GM10248 (cell line): ENCODE measurements around the gene DSCAML1.

Experiments used
- CTCF ChIA-PET: fragments of 300-600 bp; sonication (Branson Sonifier 250); formaldehyde crosslinking; extraction: SDS; loops from one replicate; lab custom pipeline; 2021; ENCODE audit warnings: antibody characterized with exemption; lab: Yijun Ruan, JAX
- POLR2A ChIA-PET: fragments of 350-650 bp; sonication (Branson Sonifier 250); formaldehyde crosslinking; extraction: SDS; loops from one replicate; lab custom pipeline; 2020; ENCODE audit warnings: antibody characterized with exemption; lab: Yijun Ruan, JAX
- DNase-seq: peaks from one replicate; pipeline ENCODE4 v3.0.0; 2012; ENCODE audit errors: extremely low spot score
- TF ChIP-seq, protein P1 (sequence below): IDR thresholded peaks from 2 replicates; pipeline ENCODE4 v1.5.1; 2012; ENCODE audit warnings: mild to moderate bottlenecking, low read depth; ENCODE audit errors: extremely low read depth, missing control alignments, control extremely low read depth

The DSCAML1 gene

DNA sequence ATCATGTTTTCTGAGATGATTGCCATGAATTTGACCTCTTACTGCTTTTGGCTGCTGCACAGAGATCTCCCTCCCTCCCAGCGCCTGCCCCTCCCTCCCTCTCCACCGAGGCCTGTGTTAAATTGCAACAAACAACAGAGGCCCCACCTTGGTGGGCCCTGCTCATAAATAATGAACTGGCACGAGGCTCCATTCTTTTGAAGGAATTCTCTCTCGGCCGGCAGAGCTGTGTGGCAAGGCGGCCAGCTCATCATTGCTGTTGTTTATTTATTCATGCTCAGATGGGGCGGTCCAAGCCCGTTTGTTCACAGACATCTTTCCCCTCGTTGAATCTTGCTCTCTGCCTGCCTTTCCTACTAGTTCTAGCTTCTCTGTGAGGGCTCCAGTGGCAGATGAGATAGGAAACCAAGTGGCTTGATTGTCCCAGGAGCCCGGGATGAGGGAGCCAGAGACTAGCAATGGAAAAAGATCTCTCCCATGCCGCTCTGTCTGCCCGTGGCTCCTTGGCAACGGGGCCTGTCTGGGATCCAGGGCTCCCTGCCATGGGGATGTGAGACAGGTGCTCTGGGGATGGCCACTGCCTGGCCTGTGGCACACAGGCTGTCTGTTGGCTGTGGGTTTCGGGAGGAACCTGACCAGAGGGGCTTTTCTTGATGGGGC, 192.6 kb downstream of the DSCAML1 start:
- DNase-seq = no peak
- ChIA-PET POLR2A (no interaction called here), CTCF (interaction anchor here (1.3 to 1.4 kb wide), 2 partner anchors 13 to 178 kb away, joined by 3 read pairs; no protein-coding TSS in a partner anchor)
- TF ChIP-seq, protein P1, sequence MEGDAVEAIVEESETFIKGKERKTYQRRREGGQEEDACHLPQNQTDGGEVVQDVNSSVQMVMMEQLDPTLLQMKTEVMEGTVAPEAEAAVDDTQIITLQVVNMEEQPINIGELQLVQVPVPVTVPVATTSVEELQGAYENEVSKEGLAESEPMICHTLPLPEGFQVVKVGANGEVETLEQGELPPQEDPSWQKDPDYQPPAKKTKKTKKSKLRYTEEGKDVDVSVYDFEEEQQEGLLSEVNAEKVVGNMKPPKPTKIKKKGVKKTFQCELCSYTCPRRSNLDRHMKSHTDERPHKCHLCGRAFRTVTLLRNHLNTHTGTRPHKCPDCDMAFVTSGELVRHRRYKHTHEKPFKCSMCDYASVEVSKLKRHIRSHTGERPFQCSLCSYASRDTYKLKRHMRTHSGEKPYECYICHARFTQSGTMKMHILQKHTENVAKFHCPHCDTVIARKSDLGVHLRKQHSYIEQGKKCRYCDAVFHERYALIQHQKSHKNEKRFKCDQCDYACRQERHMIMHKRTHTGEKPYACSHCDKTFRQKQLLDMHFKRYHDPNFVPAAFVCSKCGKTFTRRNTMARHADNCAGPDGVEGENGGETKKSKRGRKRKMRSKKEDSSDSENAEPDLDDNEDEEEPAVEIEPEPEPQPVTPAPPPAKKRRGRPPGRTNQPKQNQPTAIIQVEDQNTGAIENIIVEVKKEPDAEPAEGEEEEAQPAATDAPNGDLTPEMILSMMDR = no peak

DNA sequence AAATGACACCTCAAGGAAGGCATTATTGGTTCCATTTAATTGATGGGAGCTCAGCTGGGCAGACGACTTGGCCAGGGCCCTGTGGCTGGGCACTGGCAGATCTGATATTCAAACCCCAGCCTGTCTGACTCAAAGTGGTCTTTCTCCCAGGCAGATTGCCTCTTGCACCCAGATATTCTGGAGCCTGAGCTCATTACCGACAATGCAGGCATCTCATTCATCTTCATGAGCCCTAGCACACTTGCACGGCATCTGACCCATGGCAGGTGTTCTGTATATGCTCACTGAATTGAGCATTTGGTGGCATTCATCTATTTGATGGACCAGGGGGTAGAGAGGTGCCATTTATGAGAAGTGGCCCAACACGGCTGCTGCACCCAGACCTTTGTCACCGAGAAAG, 193.1 kb downstream of the DSCAML1 start:
- CTCF ChIA-PET = interaction anchor here (1.3 to 1.4 kb wide), 2 partner anchors 14 to 177 kb away, joined by 3 read pairs; no protein-coding TSS in a partner anchor
- POLR2A ChIA-PET = no interaction called here
- DNase-seq = no peak
- TF ChIP-seq, protein P1 = no peak

DNA sequence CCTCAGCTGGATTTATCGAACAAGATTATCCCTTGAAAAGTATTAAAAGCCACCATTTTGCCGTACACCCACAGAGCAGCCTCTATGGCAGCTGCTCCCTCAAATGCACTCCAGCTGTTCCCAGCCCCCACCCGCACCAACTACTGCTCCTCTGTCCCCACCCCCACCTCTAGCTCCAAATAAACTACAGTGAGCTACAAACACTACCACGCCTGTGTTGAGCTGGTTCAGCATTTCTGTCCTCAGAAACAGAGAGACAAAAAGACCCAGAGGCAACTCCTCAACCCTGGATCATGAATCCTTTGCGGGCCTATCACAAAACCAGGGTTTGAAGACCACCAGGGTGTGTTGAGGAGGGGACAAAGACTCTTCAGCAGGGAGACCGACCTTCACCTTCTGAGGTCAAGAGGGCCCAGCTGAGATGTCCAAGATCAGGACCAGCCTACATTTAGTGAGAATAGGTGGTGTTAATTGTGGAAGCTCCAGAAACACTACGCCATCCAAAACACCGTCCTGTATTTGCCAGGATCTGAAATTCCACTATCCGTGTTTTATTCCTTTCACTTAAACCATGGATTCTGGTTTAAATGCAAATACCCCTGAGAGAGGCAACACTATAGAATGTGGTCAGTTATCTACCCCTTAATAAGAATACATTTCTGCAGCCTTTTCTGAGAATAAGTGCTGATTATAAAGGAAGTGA, 195.9 kb downstream of the DSCAML1 start:
- TF ChIP-seq, protein P1 = no peak
- DNase-seq = no peak
- ChIA-PET CTCF (interaction anchor here (1.8 kb wide), 1 partner anchor 9 kb away, joined by 3 read pairs; no protein-coding TSS in a partner anchor), POLR2A (no interaction called here)

DNA sequence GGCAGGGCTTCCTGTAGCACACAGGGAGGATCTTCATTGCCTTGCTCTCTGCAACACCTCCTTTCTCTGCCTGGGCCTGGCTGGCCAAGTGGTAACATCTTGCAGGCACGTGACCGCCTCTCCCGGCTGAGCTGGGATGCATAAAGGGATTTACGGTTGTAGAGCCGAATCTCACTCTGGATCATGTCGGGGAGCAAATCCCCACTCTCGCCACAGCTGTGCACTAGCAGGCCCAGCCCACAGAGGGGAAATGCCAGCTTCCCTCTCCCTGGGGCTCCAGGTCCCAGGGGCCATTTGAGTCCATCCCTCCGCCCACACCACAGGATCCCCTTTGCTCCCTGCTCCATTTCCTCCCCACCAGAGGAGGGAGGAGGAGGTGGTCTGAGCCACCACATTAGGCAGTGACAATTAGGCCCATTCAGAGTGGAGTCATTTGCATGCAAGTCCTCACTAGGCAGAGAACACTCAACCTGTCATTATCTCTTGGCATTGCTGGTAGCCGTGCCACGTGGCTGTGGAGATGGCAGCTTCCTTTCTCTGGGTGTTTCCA, 196.7 kb downstream of the DSCAML1 start:
- DNase-seq = no peak
- TF ChIP-seq, protein P1 = no peak
- ChIA-PET POLR2A (no interaction called here), CTCF (interaction anchor here (1.8 kb wide), 1 partner anchor 8 kb away, joined by 3 read pairs; no protein-coding TSS in a partner anchor)

DNA sequence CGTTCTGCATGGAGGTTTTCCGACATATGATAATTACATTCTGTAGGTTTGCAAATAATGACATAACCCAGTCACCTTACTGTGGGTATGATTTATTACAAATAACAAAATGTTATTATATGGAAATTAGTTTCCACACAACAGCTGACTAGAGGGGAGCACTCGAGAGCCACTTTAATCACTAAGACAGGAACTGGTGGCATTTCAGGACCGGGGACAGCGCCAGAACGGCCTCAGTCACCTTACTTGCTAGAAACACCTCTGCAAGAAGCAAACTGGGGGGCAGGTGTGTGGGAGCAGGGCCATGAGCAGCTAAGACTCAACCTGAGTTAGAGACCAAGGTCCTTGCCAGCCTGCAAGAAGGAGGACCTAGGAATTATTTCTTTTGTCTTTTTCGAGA, 199.9 kb downstream of the DSCAML1 start:
- DNase-seq = peak; percentile 48
- TF ChIP-seq, protein P1 = no peak
- ChIA-PET POLR2A (no interaction called here), CTCF (no interaction called here)

DNA sequence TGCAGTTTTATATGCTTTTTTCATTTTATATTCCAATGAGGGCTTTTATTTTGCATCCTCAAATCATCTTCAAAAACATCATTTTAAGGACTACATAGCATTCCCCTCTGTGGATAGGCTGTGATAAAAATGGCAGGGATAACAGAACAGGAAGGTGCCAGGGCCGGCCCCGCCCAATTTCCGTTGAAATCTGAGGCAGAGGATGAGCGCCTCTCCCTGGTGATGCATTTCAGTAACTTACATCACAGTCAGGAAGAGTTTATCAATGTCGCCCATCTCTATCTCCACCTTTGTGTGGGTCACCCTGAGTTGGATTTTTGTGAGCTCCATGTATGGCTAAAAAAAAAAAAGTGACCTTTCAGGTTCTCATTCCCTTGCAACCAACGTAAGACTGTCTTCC, 201.6 kb downstream of the DSCAML1 start:
- ChIA-PET CTCF (interaction anchor here (0.7 kb wide), 1 partner anchor 16 kb away, joined by 3 read pairs; no protein-coding TSS in a partner anchor), POLR2A (no interaction called here)
- TF ChIP-seq, protein P1 = no peak
- DNase-seq = no peak
